ENCODE results near the gene PLEKHG4B.
A peak's percentile ranks its signal among the peaks of the same experiment; 100 is the strongest.

PLEKHG4B gene

GRCh38 chr5:149745-150485 is 57.9 kb downstream of the PLEKHG4B start:
- in situ Hi-C loops (cut with MboI; ENCODE audit: low pct_unique_long_range_greater_than_20kb, low sequenced_read_pairs): no loop called here
- DNase-seq: no peak

DNA sequence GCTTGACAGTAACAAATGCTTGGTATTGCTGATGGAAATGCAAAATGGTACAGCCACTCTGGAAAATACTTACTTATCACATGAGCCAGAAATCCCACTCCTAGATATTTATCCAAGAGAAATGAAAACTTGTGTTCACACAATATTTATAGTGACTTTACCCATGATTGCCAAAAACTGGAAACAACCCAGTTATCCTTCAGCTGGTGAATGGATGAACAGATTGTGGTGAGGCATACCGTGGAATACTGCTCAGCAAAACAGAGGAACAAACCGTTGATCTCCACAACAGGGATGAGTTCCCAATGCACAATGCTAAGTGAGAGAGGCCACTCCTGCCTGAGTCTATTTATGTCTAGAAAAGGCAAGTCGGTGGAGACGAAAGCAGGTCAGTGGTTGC is 58.8 kb downstream of the PLEKHG4B start:
- in situ Hi-C loops (cut with MboI; ENCODE audit: low pct_unique_long_range_greater_than_20kb, low sequenced_read_pairs): no loop called here
- no peak for DNase-seq

- DNase-seq: no peak
- in situ Hi-C loops (cut with MboI; ENCODE audit: low pct_unique_long_range_greater_than_20kb, low sequenced_read_pairs): no loop called here
Observed at GRCh38 chr5:152077-152476, 60.1 kb downstream of the PLEKHG4B start.

DNA sequence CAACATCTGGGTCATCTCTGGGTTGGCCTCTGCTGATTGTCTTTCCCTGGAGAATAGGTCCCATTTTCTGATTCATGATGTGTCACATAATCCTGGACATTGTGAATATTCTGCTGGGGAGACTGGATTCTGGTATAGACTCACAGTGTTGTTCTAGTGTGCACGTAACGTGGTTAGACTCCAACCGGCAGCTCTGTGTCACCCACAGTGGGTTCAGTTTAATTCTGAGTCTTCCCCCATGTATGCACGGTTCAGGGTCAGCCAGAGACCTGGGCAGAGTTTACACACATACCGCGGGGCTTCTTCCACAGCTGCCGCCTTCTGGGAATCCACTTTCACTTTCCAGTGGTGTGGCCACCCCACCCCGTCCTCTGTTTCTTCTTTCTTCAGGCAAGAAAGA is 61.3 kb downstream of the PLEKHG4B start:
- in situ Hi-C loops (cut with MboI; ENCODE audit: low pct_unique_long_range_greater_than_20kb, low sequenced_read_pairs): no loop called here
- DNase-seq: no peak

- in situ Hi-C loops (cut with MboI; ENCODE audit: low pct_unique_long_range_greater_than_20kb, low sequenced_read_pairs): no loop called here
Observed at GRCh38 chr5:154236-154635, 62.3 kb downstream of the PLEKHG4B start.

GRCh38 chr5:154826-155225 is 62.9 kb downstream of the PLEKHG4B start:
- DNase-seq: no peak

More at GRCh38 chr5:154236-154635, 62.3 kb downstream of the PLEKHG4B start:
- no peak for DNase-seq

DNA sequence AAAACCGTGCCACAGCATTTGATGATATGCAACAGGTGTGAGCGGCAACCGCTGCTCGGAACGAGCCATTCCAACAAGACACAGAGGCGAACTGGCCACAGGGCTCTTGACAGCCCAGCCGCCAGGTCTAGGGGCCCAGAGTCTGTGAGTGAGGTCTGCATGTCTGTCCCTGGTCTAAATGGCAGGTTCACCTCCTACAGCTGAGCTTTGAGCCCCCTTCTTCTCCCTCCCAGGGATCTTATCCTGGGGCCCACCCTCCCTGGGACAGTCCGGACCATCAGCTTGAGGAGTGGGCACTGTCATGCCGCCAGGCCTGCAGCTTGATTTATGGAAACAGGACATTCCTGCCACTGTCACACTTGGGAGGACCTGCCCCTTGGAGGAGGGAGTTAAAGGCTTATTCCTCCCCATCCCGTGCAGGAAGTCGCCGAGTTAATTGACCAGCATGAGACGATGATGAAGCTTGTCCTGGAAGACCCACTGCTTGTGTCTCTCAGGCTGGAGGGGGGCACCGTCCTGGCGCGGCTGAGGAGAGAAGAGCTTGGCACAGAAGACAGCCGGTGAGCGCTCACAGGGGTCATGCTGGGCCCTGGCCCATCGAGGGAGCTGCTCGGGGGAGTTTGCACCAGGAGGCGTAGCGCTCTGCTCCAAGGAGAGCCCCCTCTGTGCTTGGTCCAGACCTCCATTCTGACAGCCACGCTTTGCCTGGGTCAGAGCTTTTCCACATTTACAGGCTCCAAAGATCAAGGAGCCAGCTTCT is 63.9 kb downstream of the PLEKHG4B start:
- in situ Hi-C loops (cut with MboI; ENCODE audit: low pct_unique_long_range_greater_than_20kb, low sequenced_read_pairs): no loop called here
- DNase-seq: no peak

More at GRCh38 chr5:154826-155225, 62.9 kb downstream of the PLEKHG4B start:
- in situ Hi-C loops (cut with MboI; ENCODE audit: low pct_unique_long_range_greater_than_20kb, low sequenced_read_pairs): no loop called here

- no peak for DNase-seq
- in situ Hi-C loops (cut with MboI; ENCODE audit: low pct_unique_long_range_greater_than_20kb, low sequenced_read_pairs): no loop called here
Observed at GRCh38 chr5:156411-157072, 64.6 kb downstream of the PLEKHG4B start.

- DNase-seq: no peak
- in situ Hi-C loops (cut with MboI; ENCODE audit: low pct_unique_long_range_greater_than_20kb, low sequenced_read_pairs): no loop called here
Observed at GRCh38 chr5:157126-157715, 65.3 kb downstream of the PLEKHG4B start.

DNA sequence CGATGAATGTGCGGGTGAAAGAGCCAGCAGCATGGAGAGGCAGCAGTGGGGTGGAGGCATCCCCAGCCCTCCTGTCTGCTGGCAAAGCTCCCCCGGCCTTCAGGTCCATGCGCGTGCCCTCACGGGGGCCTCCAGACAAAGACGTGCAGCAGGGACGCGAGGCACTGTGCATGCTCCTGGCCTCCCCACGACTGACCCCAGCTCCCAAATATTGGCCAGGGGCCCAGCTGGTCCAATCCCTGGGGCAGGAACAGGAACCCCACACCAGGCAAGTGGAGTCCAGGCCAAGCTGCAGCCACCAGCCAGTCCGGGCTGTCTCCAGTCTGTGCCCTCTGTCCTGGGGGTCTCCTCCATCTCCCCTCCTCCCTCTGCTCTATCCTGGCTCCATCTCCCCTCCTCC is 65.8 kb downstream of the PLEKHG4B start:
- in situ Hi-C loops (cut with MboI; ENCODE audit: low pct_unique_long_range_greater_than_20kb, low sequenced_read_pairs): no loop called here
- no peak for DNase-seq

DNA sequence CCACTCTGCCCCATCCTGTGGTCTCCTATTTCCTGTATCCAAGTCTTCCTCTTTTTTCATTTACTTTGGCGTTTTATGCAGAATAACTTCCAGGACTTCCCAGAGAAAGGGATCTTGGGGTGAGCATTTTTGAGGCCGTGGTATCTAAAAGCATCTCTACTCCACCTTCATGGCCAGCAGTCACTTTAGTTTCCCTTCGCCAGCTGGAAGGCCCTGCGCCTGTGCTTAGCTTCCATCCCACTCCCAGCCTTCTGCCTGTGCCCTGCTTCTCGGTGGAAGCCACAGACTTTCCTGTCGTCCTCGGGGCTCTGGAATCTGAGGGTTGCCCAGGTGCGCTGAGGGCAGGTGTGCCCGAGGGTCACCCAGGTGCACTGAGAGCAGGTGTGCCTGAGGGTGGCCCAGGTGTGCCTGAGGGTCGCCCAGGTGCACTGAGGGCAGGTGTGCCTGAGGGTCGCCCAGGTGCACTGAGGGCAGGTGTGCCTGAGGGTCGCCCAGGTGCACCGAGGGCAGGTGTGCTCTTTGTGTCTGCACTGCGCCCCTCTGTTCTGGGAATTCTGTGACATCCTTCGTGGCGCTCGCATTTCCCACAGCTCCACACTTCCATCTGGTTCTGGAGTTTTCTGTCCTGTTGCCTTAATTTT is 67.0 kb downstream of the PLEKHG4B start:
- peak; percentile 14 for DNase-seq
- in situ Hi-C loops (cut with MboI; ENCODE audit: low pct_unique_long_range_greater_than_20kb, low sequenced_read_pairs): no loop called here

DNA sequence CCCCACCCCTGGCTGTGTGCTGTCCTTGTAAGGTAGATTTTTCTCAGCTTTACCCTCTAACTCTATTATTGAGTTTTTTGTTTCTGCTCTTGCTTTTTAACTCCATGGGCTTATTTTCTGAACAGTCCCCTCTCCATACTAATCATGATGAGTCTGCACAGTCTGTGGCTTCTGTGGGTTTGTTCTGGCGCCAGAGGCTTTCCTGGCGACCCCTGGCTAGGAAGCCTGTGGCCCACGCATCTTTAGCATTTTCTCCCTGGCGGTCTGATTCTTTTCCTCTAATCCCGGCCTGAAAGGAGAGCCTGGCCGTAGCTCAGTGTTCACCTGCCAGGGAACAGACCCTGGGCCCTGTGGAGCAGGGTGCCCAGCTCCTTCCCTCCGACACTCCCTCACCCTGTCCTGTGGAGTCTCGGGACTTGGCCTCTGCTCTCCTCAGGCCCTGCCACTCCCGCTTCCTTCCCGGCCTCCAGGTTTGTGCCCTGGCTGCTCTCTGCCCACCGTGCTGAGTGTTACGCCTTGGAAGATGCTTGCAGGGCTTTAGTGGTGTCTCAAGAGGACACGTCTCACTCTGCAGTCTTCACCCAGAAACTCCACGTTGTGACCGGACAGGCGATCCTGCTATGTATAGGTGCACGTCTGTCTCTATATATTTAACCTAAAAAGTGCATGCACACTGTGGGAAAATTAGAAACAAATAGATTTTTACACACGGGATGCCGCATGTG is 67.6 kb downstream of the PLEKHG4B start:
- in situ Hi-C loops (cut with MboI; ENCODE audit: low pct_unique_long_range_greater_than_20kb, low sequenced_read_pairs): no loop called here
- peak; percentile 51 for DNase-seq

DNA sequence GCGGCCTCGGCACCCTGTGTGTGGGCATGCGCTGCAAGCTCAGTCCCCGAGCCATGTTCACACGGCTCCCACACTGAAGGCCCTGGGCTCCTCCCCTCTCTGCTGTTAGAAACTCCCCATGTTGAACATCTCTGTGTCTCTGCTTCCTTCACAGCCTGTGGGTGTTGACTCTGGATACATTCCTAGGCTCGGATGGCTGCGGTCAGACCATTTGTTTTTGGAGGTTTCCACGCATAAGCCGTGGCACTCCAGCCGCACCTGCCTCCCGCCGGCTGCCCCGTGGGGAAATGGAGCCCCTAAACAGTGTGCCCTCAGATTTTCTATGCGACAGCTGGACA is 68.2 kb downstream of the PLEKHG4B start:
- in situ Hi-C loops (cut with MboI; ENCODE audit: low pct_unique_long_range_greater_than_20kb, low sequenced_read_pairs): no loop called here
- DNase-seq: no peak

DNA sequence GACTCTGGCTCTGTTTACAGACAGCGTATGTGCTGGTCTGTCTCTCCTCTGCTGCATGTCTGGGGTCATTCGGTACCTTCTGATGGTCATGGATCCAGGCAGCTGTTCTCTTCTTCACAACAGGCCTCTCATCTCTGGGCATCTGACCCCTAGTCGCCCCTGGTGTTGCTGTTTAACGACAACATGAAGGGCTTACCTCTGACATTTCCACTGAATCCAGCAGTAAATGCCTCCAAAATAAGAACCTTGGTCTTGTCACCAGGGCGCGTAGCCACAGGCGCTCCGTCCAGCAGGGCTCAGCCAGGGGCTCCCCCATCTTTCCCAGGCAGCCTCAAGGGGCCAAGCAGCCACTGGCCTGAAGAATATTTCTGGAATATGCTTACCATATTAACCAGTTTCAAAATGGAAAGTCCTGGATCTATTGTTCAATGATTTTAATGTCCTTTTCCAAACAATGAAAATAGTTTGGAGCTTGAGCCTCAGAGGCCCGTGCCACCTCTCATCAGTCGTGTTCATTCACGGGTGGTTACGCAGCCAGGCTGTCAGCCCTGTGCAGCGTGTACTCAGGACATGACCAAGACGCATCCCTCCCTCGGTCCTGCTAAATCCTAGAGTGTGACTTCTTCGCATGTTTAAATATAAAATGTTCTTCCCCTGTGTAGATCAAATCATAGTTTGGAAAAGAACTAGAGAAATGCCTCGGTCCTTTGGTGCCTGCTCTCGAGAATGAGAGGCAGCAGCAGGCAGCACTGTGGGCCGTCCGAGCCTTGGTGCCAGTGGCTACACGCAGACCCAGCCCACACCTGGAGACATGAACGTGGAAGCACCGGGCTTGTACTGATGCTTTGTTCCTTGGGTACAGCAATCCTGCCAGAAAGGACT is 69.2 kb downstream of the PLEKHG4B start:
- DNase-seq: no peak

GRCh38 chr5:161803-162110 is 69.8 kb downstream of the PLEKHG4B start:
- in situ Hi-C loops (cut with MboI; ENCODE audit: low pct_unique_long_range_greater_than_20kb, low sequenced_read_pairs): no loop called here
- DNase-seq: no peak

More for the DNA sequence above, 69.2 kb downstream of the PLEKHG4B start:
- in situ Hi-C loops (cut with MboI; ENCODE audit: low pct_unique_long_range_greater_than_20kb, low sequenced_read_pairs): no loop called here

GRCh38 chr5:162190-162564 is 70.2 kb downstream of the PLEKHG4B start:
- in situ Hi-C loops (cut with MboI; ENCODE audit: low pct_unique_long_range_greater_than_20kb, low sequenced_read_pairs): no loop called here
- DNase-seq: no peak

DNA sequence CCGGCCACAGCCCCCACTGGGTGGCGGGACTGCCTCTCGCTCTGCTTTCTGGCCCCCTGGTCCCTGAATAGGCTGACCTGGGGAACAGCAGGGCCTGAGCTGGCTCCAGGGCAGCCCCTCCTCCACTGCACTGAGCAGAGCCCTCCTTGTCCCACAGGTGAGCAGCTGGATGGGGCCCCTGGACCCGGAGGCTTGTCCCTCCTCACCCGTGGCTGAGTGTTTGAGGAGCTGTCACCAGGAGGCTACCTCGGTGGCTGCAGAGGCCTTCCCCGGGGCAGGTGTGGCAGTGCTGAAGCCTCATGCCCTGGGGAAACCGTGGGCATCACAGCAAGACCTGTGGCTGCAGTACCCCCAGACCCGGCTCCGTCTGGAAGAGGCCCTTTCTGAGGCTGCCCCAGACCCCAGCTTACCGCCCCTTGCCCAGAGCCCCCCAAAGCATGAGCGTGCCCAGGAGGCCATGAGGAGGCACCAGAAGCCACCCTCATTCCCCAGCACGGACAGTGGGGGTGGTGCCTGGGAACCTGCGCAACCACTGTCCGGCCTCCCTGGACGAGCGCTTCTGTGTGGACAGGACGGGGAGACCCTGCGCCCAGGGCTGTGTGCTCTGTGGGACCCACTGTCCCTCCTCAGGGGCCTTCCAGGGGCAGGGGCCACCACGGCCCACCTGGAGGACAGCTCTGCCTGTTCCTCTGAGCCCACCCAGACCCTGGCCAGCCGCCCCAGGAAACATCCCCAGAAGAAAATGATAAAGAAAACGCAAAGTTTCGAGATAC is 70.8 kb downstream of the PLEKHG4B start:
- in situ Hi-C loops (cut with MboI; ENCODE audit: low pct_unique_long_range_greater_than_20kb, low sequenced_read_pairs): no loop called here

DNA sequence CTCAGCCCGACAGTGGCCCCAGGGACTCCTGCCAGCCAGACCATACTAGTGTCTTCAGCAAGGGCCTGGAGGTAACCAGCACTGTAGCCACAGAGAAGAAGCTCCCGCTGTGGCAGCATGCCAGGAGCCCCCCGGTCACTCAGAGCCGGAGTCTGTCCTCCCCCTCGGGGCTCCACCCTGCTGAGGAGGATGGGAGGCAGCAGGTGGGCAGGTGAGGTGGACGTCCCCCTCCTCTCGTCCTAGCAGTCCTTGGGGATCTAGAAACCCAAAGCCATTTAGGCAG is 71.3 kb downstream of the PLEKHG4B start:
- DNase-seq: no peak
- in situ Hi-C loops (cut with MboI; ENCODE audit: low pct_unique_long_range_greater_than_20kb, low sequenced_read_pairs): no loop called here

More for the DNA sequence above, 70.8 kb downstream of the PLEKHG4B start:
- DNase-seq: no peak

All from KBM-7 (cell line).